HL-60 (cell line): ENCODE results near the gene EGFR.

Source experiments
- DNase-seq, 2 experiments: peaks; one replicate each; pipeline ENCODE4 v3.0.0-alpha.2; 2010 to 2020; ENCODE audit warnings: low read depth in 1 of 2, low spot score in 1 of 2
- H3K27ac ChIP-seq: fragments of 250-450 bp; sonication (Bioruptor Pico); replicated peaks from 2 replicates; pipeline ENCODE4 v1.5.1; 2020; ENCODE audit warnings: mild to moderate bottlenecking, moderate library complexity
- H3K27me3 ChIP-seq: fragments of 250-450 bp; sonication (Bioruptor Pico); 2 replicates; pipeline ENCODE4 v1.5.1; 2021; ENCODE audit warnings: mild to moderate bottlenecking, moderate library complexity; ENCODE audit not compliant: insufficient read depth, poor library complexity, severe bottlenecking
- H3K4me3 ChIP-seq: replicated peaks from 2 replicates; pipeline ENCODE4 v1.5.1; 2011; ENCODE audit warnings: mild to moderate bottlenecking, control low read depth, low read length; ENCODE audit not compliant: insufficient read depth
- CTCF ChIP-seq: IDR thresholded peaks from one replicate; pipeline ENCODE4 v1.5.1; 2011; ENCODE audit warnings: low read length, control low read depth, inconsistent platforms; ENCODE audit not compliant: insufficient read depth
- GABPA ChIP-seq: IDR thresholded peaks from 2 replicates; pipeline ENCODE4 v1.6.1; 2012; ENCODE audit warnings: low read depth
- POLR2AphosphoS5 ChIP-seq: IDR thresholded peaks from 2 replicates; pipeline ENCODE4 v1.6.1; 2012; ENCODE audit warnings: low read depth
- REST ChIP-seq: IDR thresholded peaks from 2 replicates; pipeline ENCODE4 v1.6.1; 2012; ENCODE audit warnings: low read depth; ENCODE audit not compliant: insufficient replicate concordance
- SPI1 ChIP-seq: IDR thresholded peaks from 2 replicates; pipeline ENCODE4 v1.6.1; 2012; ENCODE audit warnings: low read depth, mild to moderate bottlenecking, borderline replicate concordance

Gene EGFR

GRCh38 chr7:54988516-54988915, 30.3 kb upstream of the EGFR start:
- Histone ChIP-seq H3K27me3 (no peaks in the 10 kb centered on the region), H3K4me3 (no peak overlapping the region), H3K27ac (no peak overlapping the region)
- TF ChIP-seq CTCF (no peak), POLR2AphosphoS5 (no peak), REST (no peak), SPI1 (no peak), GABPA (no peak)
- DNase-seq: no peak

- H3K27me3 ChIP-seq: no peaks in the 10 kb centered on the region
- H3K27ac ChIP-seq: no peak overlapping the region
- H3K4me3 ChIP-seq: no peak overlapping the region
- no peak for DNase-seq
- TF ChIP-seq POLR2AphosphoS5 (no peak), SPI1 (no peak), GABPA (no peak), CTCF (no peak), REST (no peak)
These were observed 29.2 kb upstream of the EGFR start for GRCh38 chr7:54989453-54990225.

- no peaks in the 10 kb centered on the region for H3K27me3 ChIP-seq
- TF ChIP-seq SPI1: no peak
- TF ChIP-seq CTCF: no peak
- no peak for TF ChIP-seq REST
- TF ChIP-seq POLR2AphosphoS5: no peak
- TF ChIP-seq GABPA: no peak
- H3K4me3 ChIP-seq: no peak overlapping the region
- no peak overlapping the region for H3K27ac ChIP-seq
- no peak for DNase-seq
These were observed 27.5 kb upstream of the EGFR start for GRCh38 chr7:54991341-54991740.
